BJ (cell line): ENCODE data around the gene GPR139. TPM values are rescaled to one million over a fixed set of nuclear protein-coding genes. Genes with fewer than 3 reads are reported as not detected.

Experiments used
- CTCF ChIA-PET: fragments of 350-600 bp; formaldehyde crosslinking; extraction: SDS; loops from one replicate; lab custom pipeline; 2021; ENCODE audit warnings: antibody characterized with exemption, inconsistent platforms; lab: Yijun Ruan, JAX
- POLR2A ChIA-PET: fragments of 300-600 bp; sonication (Branson Sonifier 250); formaldehyde crosslinking; extraction: SDS; loops from one replicate; lab custom pipeline; 2021; ENCODE audit warnings: antibody characterized with exemption; lab: Charles Lee
- DNase-seq: peaks from one replicate; pipeline ENCODE4 v3.0.0-alpha.2; 2011; ENCODE audit warnings: low read depth
- H3K27me3 ChIP-seq: 2 replicates; pipeline ENCODE4 v1.6.0; 2011; ENCODE audit warnings: low read length; ENCODE audit not compliant: control insufficient read depth, insufficient read depth
- H3K36me3 ChIP-seq: 2 replicates; pipeline ENCODE4 v1.5.1; 2011; ENCODE audit warnings: low read length; ENCODE audit not compliant: control insufficient read depth, insufficient read depth
- H3K4me3 ChIP-seq: 2 replicates; pipeline ENCODE4 v1.5.1; 2011; ENCODE audit warnings: low read depth, mild to moderate bottlenecking, control low read depth, low read length
- polyA plus RNA-seq: library from polyadenylated mRNA; depleted of rRNA; stranded (reverse); fragments of >200 nt; gene quantifications from 2 replicates; pipeline ENCODE4 v1.2.3, GENCODE V29; 2011
- TF ChIP-seq, protein P1 (sequence below): IDR thresholded peaks from 2 replicates; pipeline ENCODE4 v1.5.1; 2011; ENCODE audit warnings: low read depth, mild to moderate bottlenecking, control low read depth, inconsistent platforms, low read length, moderate library complexity; ENCODE audit not compliant: insufficient read depth

The GPR139 gene
- polyA plus RNA-seq, 1 experiment, result not detected

DNA sequence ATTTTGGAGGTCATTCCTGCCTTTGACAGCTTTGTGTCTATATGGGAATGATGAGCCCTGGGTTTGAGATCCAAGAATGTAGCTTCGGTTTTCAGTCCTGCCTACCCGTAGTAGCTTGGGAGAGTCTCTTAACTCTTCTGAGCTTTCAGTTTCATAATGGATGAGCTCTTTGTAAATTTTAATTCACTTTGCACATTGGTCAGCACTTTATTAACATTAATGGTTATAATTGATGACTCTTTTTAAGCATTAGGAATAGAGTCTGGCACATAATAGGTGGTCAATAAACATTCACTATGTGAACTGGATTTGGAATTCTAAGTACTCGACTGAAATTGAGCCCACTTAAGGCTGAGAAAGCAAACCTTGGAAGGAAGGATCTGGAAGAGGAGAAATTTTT is 17.3 kb downstream of the GPR139 start:
- POLR2A ChIA-PET, result no interaction called here
- no peak for DNase-seq
- CTCF ChIA-PET, result no interaction called here
- Histone ChIP-seq H3K27me3 (no peaks in the 10 kb centered on the region), H3K36me3 (no peaks in the 10 kb centered on the region), H3K4me3 (no peak overlapping the region)
- TF ChIP-seq, protein P1, sequence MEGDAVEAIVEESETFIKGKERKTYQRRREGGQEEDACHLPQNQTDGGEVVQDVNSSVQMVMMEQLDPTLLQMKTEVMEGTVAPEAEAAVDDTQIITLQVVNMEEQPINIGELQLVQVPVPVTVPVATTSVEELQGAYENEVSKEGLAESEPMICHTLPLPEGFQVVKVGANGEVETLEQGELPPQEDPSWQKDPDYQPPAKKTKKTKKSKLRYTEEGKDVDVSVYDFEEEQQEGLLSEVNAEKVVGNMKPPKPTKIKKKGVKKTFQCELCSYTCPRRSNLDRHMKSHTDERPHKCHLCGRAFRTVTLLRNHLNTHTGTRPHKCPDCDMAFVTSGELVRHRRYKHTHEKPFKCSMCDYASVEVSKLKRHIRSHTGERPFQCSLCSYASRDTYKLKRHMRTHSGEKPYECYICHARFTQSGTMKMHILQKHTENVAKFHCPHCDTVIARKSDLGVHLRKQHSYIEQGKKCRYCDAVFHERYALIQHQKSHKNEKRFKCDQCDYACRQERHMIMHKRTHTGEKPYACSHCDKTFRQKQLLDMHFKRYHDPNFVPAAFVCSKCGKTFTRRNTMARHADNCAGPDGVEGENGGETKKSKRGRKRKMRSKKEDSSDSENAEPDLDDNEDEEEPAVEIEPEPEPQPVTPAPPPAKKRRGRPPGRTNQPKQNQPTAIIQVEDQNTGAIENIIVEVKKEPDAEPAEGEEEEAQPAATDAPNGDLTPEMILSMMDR, result no peak

GRCh38 chr16:20053336-20053735 is 20.4 kb downstream of the GPR139 start:
- DNase-seq, result no peak
- Histone ChIP-seq H3K27me3 (no peaks in the 10 kb centered on the region), H3K4me3 (no peak overlapping the region), H3K36me3 (no peaks in the 10 kb centered on the region)
- POLR2A ChIA-PET, result no interaction called here
- TF ChIP-seq, protein P1, result no peak
- CTCF ChIA-PET, result no interaction called here

GRCh38 chr16:20051611-20052010 is 22.1 kb downstream of the GPR139 start:
- no peak for DNase-seq
- POLR2A ChIA-PET, result no interaction called here
- H3K27me3 ChIP-seq, result no peaks in the 10 kb centered on the region
- no peaks in the 10 kb centered on the region for H3K36me3 ChIP-seq
- CTCF ChIA-PET, result no interaction called here
- H3K4me3 ChIP-seq, result no peak overlapping the region
- TF ChIP-seq, protein P1, result no peak

GRCh38 chr16:20051147-20051546 is 22.5 kb downstream of the GPR139 start:
- Histone ChIP-seq H3K36me3 (no peaks in the 10 kb centered on the region), H3K27me3 (no peaks in the 10 kb centered on the region), H3K4me3 (no peak overlapping the region)
- TF ChIP-seq, protein P1, result no peak
- ChIA-PET CTCF (no interaction called here), POLR2A (no interaction called here)
- no peak for DNase-seq

DNA sequence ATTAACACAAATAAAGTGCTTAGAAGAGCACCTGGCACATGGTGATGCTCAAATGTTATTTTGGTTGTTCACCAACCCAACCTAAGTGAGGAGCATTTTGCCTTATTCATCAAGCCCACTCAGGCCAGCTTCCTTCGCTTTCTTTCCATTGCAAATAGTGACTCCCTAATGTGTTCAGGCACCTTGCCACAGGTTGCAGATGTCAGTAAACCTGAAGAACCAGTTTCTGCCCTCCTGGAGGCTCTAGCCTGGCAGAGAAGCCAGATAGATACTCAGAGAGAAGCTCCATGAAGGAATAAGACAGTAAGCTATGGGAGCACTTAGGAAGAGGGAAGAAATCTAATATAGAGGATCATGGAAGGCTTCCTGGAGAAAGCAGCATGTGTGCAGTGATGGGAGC is 23.9 kb downstream of the GPR139 start:
- Histone ChIP-seq H3K4me3 (no peak overlapping the region), H3K27me3 (no peaks in the 10 kb centered on the region), H3K36me3 (no peaks in the 10 kb centered on the region)
- DNase-seq, result no peak
- CTCF ChIA-PET, result no interaction called here
- POLR2A ChIA-PET, result no interaction called here
- TF ChIP-seq, protein P1, result no peak
